PFSK-1 (cell line): ENCODE measurements around the gene EHBP1L1. TPM values are rescaled to one million over a fixed set of nuclear protein-coding genes. Genes with fewer than 3 reads are reported as not detected.

Experiments used
- FOXP2 ChIP-seq: optimal IDR thresholded peaks from 2 replicates; pipeline ENCODE3; 2011; ENCODE audit warnings: borderline replicate concordance, control low read depth, inconsistent platforms; ENCODE audit not compliant: insufficient read depth; ENCODE audit errors: extremely low read length, extremely low read depth
- POLR2AphosphoS5 ChIP-seq: IDR thresholded peaks from 2 replicates; pipeline ENCODE4 v1.6.1; 2012; ENCODE audit warnings: low read depth, mild to moderate bottlenecking, control low read depth, low read length, moderate library complexity
- REST ChIP-seq, 2 experiments: IDR thresholded peaks; 2 replicates each; pipeline versions ENCODE4 v1.6.1 to v1.8.0; 2011 to 2012; ENCODE audit warnings: low read depth in 2 of 2, low read length in 2 of 2, control low read depth in 1 of 2, inconsistent platforms in 1 of 2, mild to moderate bottlenecking in 1 of 2, moderate library complexity in 1 of 2; ENCODE audit not compliant: insufficient read depth in 1 of 2
- SIN3A ChIP-seq: IDR thresholded peaks from 2 replicates; pipeline ENCODE4 v1.6.1; 2012; ENCODE audit warnings: mild to moderate bottlenecking, low read length, moderate library complexity, borderline replicate concordance; ENCODE audit not compliant: insufficient read depth
- TAF1 ChIP-seq: IDR thresholded peaks from 2 replicates; pipeline ENCODE4 v1.6.1; 2012; ENCODE audit warnings: low read length, control low read depth, borderline replicate concordance; ENCODE audit not compliant: insufficient read depth
- polyA plus RNA-seq: library from polyadenylated mRNA; unstranded; fragments of >200 nt; gene quantifications from one replicate; pipeline ENCODE4 v1.2.1, GENCODE V29; 2012; ENCODE audit warnings: low read depth, missing spikeins; ENCODE audit not compliant: insufficient read length

The EHBP1L1 gene
- polyA plus RNA-seq: 49.1 TPM

GRCh38 chr11:65575568-65576231 is at the start of gene EHBP1L1:
TSS of gene EHBP1L1 (plus strand) at chr11:65576053. CDS start at chr11:65576303, 250 bp downstream.
- no peak for TF ChIP-seq REST (IDR thresholded peaks at IDR 0.05; ENCODE audit: insufficient read depth in 1 of 2, low read depth in 2 of 2, low read length in 2 of 2)
- TF ChIP-seq FOXP2: no peak
- TF ChIP-seq SIN3A: no peak; the same call in 1 of the 2 replicates

DNA sequence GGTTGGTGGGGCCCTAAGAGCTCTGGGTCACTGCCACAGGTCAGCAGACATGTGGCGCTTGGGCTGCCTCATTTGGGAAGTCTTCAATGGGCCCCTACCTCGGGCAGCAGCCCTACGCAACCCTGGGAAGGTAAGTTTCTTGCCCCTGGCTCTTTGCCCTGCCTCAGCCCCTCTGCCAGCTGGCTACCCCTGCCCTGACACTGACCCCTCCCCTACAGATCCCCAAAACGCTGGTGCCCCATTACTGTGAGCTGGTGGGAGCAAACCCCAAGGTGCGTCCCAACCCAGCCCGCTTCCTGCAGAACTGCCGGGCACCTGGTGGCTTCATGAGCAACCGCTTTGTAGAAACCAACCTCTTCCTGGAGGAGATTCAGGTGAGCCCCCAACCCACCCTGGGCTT is 49.1 kb upstream of the EHBP1L1 start:
- TF ChIP-seq SIN3A (no peak), TAF1 (no peak), REST (IDR thresholded peaks at IDR 0.05; ENCODE audit: insufficient read depth in 1 of 2, low read depth in 2 of 2, low read length in 2 of 2) (no peak), POLR2AphosphoS5 (no peak), FOXP2 (no peak)

DNA sequence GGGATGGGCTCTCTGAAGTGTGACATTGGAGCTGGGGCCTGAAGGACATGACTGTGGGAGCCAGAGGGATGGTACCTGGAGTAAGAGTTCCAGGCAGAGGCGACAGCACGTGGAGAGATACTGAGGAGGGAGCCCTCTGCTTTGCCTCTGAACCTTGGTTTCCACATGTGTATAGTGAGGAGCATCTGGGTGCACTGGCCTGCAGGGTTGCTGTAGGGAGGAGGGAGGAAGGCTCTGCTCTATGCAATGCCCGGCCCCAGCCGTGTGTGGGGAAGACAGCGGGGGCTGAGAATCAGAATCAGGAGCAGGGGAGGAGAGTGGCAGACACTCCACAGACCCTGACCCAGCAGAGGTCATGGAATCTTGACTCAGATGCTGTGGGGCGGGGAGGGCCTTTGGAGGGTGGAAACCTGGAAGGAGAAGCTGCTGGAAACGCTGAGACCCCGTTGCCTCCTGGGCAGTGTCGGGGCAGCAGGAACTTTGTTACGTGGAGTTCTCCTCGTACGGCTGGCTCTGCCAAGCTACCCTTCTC is 47.0 kb upstream of the EHBP1L1 start:
- no peak for TF ChIP-seq POLR2AphosphoS5
- TF ChIP-seq REST (IDR thresholded peaks at IDR 0.05; ENCODE audit: insufficient read depth in 1 of 2, low read depth in 2 of 2, low read length in 2 of 2): no peak
- TF ChIP-seq FOXP2: no peak
- TF ChIP-seq SIN3A: no peak
- no peak for TF ChIP-seq TAF1

DNA sequence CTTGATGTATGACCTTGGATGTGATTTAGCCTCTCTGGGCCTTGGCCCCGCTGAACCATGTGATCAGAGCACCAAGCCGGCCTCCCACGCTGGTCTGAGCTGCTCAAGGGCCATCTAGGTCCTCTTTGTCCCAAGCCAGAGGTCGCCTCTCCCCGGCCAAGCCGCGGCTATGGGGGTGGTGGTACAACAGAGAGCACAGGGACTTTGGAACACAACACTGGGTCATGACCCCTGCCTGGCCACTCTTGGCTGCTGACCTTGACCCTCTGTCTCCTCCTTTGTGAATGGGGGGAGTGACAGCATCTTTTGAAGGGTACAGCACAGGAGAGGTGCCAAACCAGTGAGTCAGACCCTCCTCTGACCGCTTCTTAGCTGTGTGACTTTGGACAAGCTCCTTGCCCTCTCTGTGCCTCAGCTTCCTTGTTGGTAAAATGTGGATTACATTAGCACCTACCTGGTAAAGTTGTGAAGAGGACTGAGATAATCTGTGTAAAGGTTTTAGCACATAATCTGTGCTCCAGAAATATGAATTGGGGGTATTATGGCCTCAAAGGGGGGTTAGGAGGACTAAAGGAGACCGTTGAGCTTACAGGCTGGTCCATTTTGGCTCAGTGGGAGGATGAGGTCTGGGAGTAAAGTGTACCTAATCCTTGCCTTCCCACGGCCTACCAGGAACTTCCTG is 46.2 kb upstream of the EHBP1L1 start:
- TF ChIP-seq REST (IDR thresholded peaks at IDR 0.05; ENCODE audit: insufficient read depth in 1 of 2, low read depth in 2 of 2, low read length in 2 of 2) (no peak), FOXP2 (no peak), POLR2AphosphoS5 (no peak), TAF1 (no peak), SIN3A (no peak)
